Islet of Langerhans (tissue), 1 donor: Measurements from ENCODE around the gene MYO1D.
"Not testable (repeated sequence)": the region's sequence is repeated elsewhere in the genome, so short reads cannot be mapped to it uniquely, and the experiment has no call there.

ENCODE experiments used
- FAIRE-seq: peaks from one replicate; lab custom pipeline; 2011; peaks lifted over from hg19 to GRCh38; lab: Jason Lieb, UNC

MYO1D gene

DNA sequence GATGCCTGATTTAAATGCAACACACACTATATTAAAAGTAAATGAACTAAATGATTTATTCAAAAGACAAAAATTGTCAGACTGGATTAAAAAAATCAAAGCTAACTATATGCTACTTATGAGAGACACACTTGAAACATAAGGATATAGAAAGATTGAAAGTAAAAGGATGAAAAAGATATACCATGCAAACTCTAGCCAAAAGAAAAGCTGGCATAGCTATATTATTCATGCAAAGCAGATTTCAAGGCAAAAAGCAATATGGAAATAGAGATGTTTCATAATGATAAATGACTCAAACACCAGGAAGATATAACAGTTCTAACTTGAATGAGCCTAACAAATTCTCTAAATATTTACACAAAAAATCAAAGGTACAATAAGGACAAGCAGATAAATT, 149.2 kb downstream of the MYO1D start:
- FAIRE-seq, result peak; percentile 33

- no peak for FAIRE-seq
Measured at GRCh38 chr17:32725697-32726096, 151.2 kb downstream of the MYO1D start.

DNA sequence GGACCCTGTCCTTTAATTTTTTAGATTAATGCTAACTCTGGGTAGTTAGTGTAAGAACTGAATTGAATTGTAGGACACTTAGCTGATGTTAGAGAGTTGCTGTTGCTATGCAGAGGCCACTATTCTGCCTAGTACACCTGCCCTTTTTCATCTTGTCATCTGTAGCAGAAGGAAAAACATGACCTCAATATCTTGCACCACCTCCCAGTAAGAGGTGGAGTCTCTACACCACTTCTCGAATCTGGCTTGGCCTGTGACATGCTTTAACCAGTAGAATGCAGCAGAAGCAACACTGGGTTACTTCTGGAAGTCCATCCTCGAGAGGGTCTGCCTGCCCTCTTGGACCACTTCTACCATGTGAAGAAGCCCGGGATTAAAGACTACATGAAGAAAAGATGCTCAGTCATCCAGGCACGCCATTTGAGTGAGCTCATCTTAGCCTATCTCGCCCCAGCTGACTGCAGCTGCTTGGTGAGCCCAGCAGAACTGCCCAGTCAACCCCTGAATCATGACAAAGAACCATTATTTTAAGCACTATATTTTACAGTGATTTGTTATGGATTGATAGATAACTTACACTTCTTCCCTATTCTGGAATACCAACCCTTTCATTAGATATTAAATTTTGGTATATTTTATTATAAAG, 153.5 kb downstream of the MYO1D start:
- no peak for FAIRE-seq

- no peak for FAIRE-seq
Measured at GRCh38 chr17:32722733-32723132, 154.2 kb downstream of the MYO1D start.

DNA sequence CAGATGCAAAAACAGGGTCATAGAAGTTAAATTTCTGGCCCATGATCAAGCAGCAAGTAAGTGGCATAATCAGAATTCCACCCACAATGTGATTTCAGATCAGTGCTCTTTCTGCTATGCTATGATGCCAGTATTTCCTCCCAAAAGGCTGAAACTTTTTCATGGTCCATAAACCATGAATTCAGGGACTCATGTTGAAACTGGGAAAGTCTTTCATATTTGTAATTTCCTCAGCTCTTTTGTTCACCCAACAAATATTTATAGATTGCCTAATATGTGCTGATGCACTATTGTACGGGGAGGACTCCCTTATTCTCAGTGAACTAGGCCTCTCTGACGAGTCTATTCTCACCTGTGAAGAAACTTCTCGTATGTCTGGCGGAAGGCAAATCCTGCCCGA, 156.3 kb downstream of the MYO1D start:
- no peak for FAIRE-seq

DNA sequence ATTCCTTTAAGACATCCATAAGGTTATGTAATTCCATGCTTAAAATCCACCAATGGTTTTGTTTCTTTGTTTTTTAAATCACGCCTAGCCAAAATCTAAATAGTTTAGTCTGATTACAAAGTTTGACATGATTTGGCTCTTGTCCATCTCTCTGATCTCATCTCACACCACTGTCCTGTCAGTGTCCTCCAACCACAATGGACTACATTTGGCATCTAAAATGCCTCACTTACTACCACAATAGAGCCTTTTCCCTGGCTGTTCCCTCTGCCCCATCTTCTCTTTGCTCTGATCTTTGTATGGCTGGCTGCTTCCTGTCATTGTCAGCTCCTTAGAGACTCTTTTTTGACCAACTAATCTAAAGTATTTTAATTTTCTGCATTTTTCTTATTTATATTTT, 157.2 kb downstream of the MYO1D start:
- no peak for FAIRE-seq

DNA sequence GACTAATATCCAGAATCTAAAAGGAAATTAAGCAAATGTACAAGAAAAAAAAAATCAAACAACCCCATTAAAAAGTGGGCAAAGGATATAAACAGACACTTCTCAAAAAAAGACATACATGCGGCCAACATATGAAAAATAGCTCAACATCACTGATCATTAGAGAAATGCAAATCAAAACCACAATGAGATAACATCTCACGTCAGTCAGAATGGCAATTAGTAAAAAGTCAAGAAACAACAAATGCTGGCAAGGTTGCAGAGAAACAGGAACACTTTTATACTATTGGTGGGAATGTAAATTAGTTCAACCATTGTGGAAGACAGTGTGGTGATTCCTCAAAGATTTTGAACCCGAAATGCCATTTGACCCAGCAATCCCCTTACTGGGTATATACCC, 162.0 kb downstream of the MYO1D start:
- FAIRE-seq, result not testable (repeated sequence)

- FAIRE-seq, result not testable (repeated sequence)
Measured at GRCh38 chr17:32714206-32714605, 162.7 kb downstream of the MYO1D start.

GRCh38 chr17:32713081-32713480, 163.8 kb downstream of the MYO1D start:
- no peak for FAIRE-seq

- FAIRE-seq, result peak; percentile 93
Measured at GRCh38 chr17:32709562-32709961, 167.4 kb downstream of the MYO1D start.

DNA sequence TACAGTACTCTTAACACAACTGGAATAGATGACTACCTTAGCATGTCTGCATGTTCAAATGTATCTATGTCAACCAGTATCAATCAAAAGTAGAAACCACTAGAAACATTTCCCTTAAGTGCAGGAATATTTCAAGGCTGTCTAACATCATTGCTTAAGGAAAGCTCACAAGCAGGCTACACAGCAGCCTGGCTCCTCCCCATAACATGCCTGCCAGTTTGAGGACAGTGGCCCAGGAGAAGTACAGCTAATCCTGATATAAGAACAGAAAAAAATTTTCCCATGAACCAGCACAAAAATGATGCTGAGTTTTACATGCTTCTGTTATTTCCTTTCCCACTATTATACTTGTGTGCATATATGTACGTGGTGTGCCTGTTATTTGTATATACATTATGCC, 175.1 kb downstream of the MYO1D start:
- FAIRE-seq, result no peak

DNA sequence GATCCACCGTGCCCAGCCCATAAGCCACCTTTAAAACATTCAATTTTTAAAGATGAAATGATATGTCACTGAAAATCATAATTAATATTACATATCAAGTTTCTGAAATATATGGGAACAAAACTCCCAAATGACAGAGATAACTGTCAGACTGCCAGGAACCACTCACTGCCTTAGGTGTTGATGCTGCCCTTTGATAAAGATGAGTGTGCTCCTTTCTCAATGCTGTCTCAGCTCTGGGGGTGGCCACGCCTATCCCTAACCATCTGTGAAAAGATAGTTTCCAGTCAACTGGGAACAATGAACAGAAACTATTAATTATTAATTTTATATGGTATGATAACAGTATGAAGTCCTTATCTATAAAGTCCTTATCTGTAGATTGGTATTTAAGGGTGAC, 177.7 kb downstream of the MYO1D start:
- FAIRE-seq, result no peak

DNA sequence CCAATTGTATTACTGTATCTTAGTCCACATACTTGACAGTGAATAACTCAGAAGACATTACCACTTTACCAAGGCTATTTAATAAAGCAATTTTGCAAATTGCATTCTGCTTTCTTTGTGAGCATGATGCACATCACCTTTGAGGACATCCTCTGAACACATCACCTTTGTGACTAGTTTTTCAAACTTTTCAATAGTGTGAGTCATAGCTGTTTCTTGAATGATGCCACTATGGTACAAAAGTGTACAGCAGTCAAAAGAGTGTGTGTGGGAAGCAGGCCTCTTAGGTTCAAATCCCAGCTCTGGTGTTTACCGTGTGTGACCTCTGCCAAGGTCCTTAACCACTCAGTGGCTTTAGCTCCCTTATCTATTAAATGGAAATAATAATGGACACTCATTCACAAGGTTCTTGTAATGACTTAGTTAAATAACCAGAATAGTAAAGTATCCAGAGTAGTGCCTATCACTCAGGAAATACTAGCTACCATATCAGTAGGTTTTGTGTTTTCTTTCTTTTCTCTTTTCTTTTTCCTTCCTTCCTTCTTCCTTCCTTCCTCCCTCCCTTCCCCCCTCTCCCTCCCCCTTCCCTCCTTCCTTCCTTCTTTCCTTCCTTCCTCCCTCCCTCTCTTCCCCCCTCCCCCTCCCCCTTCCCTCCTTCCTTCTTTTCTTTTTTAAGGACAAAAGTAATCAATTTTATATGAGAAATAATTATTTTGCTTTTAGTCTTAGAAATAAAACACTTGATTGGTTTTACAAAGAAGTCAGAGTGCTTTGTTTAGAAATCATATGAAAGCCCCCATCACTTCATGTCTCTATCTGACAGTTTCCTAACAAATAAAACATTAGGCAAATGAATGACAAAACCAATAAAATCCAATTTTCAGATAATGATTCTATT, 178.9 kb downstream of the MYO1D start:
- FAIRE-seq, result peak; percentile 24

- FAIRE-seq, result no peak
Measured at GRCh38 chr17:32696426-32696825, 180.5 kb downstream of the MYO1D start.

DNA sequence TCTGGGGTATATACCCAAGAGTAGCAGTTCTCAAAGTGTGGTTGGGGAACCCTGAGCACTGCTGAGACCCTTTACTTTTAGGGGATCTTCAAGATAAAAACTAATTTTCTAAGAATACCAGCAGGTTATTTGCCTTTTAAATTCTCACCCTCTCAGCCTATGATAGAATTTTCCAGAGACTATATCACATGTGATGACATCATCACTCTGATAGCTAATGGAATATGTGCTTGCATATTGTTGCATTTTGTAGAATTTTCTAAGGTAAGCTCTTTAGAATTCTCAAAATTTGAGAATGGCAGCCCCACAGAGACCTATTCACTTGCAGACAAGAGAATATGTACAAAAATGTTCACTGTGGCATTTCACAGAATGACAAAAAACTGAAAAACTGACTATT, 181.1 kb downstream of the MYO1D start:
- no peak for FAIRE-seq

- FAIRE-seq, result no peak
Measured at GRCh38 chr17:32693194-32693897, 183.6 kb downstream of the MYO1D start.

- FAIRE-seq, result no peak
Measured at GRCh38 chr17:32692179-32692578, 184.7 kb downstream of the MYO1D start.

- FAIRE-seq, result no peak
Measured at GRCh38 chr17:32689348-32689747, 187.6 kb downstream of the MYO1D start.

DNA sequence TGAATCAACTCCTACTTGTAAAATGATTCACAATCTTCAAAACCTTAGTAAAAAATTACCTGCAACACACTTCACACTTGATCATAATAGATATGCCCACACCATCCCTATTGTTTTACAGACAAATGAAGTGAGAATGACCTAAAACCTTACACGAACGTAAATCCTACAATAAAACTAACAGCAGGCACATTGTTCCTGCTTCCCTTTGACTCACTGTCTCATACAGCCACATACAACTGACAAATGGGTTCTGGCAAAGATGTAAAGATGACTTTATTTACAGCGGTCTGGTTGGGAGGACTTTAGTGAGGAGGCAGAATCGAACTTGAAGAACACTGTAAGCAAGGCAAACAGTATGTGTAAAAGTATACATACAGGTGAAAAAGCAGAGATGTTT, 188.7 kb downstream of the MYO1D start:
- FAIRE-seq, result no peak

DNA sequence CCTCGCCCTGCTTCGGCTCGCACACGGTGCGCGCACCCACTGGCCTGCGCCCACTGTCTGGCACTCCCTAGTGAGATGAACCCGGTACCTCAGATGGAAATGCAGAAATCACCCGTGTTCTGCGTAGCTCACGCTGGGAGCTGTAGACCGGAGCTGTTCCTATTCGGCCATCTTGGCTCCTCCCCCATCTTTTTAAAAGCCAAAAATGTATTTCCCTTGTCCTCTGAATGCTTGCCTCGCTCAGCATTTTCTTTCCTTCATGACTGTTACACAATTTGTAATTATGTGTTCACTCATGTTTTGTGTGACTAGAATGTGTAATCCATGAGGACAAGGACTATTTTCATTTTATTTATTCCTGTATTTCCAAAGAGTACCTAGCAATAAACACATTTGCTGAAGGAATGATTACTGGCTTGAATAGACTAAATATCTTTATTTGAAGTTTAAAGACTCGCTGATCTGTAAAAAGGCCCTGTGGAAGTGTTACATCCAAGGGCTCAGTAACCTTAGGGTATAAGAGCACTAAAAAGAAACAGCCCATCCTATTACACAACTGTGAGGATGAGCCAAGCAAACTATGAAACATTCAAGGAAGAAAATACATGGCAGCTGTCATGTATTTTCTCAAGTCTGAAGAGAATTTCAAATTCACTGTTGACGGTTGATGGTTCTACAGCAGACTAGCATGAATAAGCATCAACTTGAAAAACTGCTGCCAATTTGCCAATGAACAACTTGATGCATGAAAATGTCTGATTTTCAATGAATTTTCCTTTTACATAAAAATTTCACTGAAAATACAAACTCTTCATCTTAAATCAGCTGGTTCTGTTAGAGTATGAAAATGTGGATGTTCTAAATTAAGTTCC, 192.6 kb downstream of the MYO1D start:
- no peak for FAIRE-seq

DNA sequence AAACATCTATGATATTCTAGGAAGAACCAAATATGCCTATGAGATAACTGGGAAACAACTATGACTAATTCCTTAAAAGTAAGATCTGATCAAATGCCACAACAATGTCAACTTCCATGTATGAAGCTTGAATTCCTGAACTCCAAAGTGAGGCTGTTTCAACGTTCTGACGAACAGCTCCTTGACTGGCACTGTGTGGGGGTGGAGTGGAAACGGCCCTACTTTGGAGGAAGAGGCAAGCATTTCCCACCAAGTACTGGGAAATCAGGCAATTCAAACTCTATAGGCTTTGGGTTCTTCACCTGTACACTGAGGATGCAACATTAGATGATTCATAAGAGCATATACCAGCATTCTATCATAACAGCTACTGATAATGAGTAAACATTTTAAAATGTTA, 203.0 kb downstream of the MYO1D start:
- FAIRE-seq, result no peak

GRCh38 chr17:32672711-32673110, 204.2 kb downstream of the MYO1D start:
- FAIRE-seq, result no peak
